Endothelial cell of umbilical vein (primary cell): ENCODE data around the gene ORC5. TPM values are rescaled to one million over a fixed set of nuclear protein-coding genes. Genes with fewer than 3 reads are reported as not detected.

Experiments
- BruUV-seq: library from RNA; stranded (reverse); fragments of 400-500 nt; replicated peaks from 2 replicates; lab custom pipeline; 2021; lab: Mats Ljungman, UMichigan
- CTCF ChIA-PET: fragments of 300-600, 350-600 bp; sonication (Branson Sonifier 250); formaldehyde crosslinking; loops from one replicate; lab custom pipeline; 2021; ENCODE audit warnings: antibody characterized with exemption, inconsistent platforms; lab: Charles Lee
- POLR2A ChIA-PET: fragments of 300-600, 350-600 bp; sonication (Branson Sonifier 250); formaldehyde crosslinking; loops from one replicate; lab custom pipeline; 2021; ENCODE audit warnings: antibody characterized with exemption, inconsistent platforms; lab: Charles Lee
- DNase-seq: peaks from one replicate; pipeline ENCODE4 v3.0.0-alpha.2; 2011; ENCODE audit warnings: low read depth, low spot score
- FAIRE-seq: peaks from 2 replicates; lab custom pipeline; 2011; peaks lifted over from hg19 to GRCh38; lab: Jason Lieb, UNC
- H2AFZ ChIP-seq: 2 replicates; pipeline ENCODE4 v1.6.0; 2012; ENCODE audit warnings: low read depth, low read length, control low read depth, inconsistent platforms
- H3K27ac ChIP-seq: 2 replicates; pipeline ENCODE4 v1.5.1; 2011; ENCODE audit warnings: low read depth, mild to moderate bottlenecking, control low read depth, low read length, moderate library complexity; ENCODE audit not compliant: insufficient read depth
- H3K27me3 ChIP-seq, 2 experiments: 2 replicates each; pipeline versions ENCODE4 v1.6.0 to v1.6.1; 2011; ENCODE audit warnings: low read length in 2 of 2, mixed read lengths in 1 of 2; ENCODE audit not compliant: control insufficient read depth in 2 of 2, insufficient read depth in 2 of 2
- H3K36me3 ChIP-seq, 2 experiments: 2 replicates in 1 of 2; 3 replicates in 1 of 2; pipeline ENCODE4 v1.5.1; 2011; ENCODE audit warnings: low read length in 2 of 2, mild to moderate bottlenecking in 1 of 2, moderate library complexity in 1 of 2; ENCODE audit not compliant: control insufficient read depth in 2 of 2, insufficient read depth in 2 of 2; ENCODE audit errors: extremely low read depth in 1 of 2
- H3K4me1 ChIP-seq: 3 replicates; pipeline ENCODE4 v1.5.1; 2011; ENCODE audit warnings: mild to moderate bottlenecking, low read length; ENCODE audit not compliant: control insufficient read depth, insufficient read depth; ENCODE audit errors: extremely low read depth
- H3K4me2 ChIP-seq: 2 replicates; pipeline ENCODE4 v1.6.1; 2011; ENCODE audit warnings: low read length, control low read depth, mixed read lengths; ENCODE audit not compliant: insufficient read depth
- H3K4me3 ChIP-seq, 3 experiments: fragments of 200-600 bp in 1 of 3; sonication (generic), shearing (Covaris generic) in 1 of 3; replicated peaks in 1 of 3; 2 replicates each; pipeline ENCODE4 v1.5.1; 2011 to 2016; ENCODE audit warnings: control low read depth in 3 of 3, low read length in 3 of 3, mild to moderate bottlenecking in 2 of 3, inconsistent platforms in 1 of 3, low read depth in 1 of 3, moderate library complexity in 1 of 3; ENCODE audit not compliant: insufficient read depth in 1 of 3
- H3K79me2 ChIP-seq: 2 replicates; pipeline ENCODE4 v1.6.0; 2012; ENCODE audit warnings: low read length, inconsistent platforms; ENCODE audit not compliant: control insufficient read depth, insufficient read depth
- H3K9ac ChIP-seq: replicated peaks from 2 replicates; pipeline ENCODE3; 2011; ENCODE audit warnings: low read length, control low read depth; ENCODE audit not compliant: insufficient read depth; ENCODE audit errors: extremely low read depth
- H3K9me1 ChIP-seq: replicated peaks from 3 replicates; pipeline ENCODE4 v1.6.0; 2011; ENCODE audit warnings: mild to moderate bottlenecking, low read length; ENCODE audit not compliant: control insufficient read depth, insufficient read depth; ENCODE audit errors: extremely low read depth
- H3K9me3 ChIP-seq: replicated peaks from 2 replicates; pipeline ENCODE4 v1.5.1; 2012; ENCODE audit warnings: low read length, inconsistent platforms; ENCODE audit not compliant: control insufficient read depth, insufficient read depth
- H4K20me1 ChIP-seq: replicated peaks from 2 replicates; pipeline ENCODE3; 2011; ENCODE audit warnings: mild to moderate bottlenecking, low read length; ENCODE audit not compliant: control insufficient read depth, insufficient read depth; ENCODE audit errors: extremely low read depth
- CTCF ChIP-seq, 2 donors: IDR thresholded peaks; 1 replicate in 1 of 2; 2 replicates in 1 of 2; pipeline ENCODE4 v1.5.1; 2011; ENCODE audit warnings: low read length in 2 of 2, mild to moderate bottlenecking in 2 of 2, moderate library complexity in 2 of 2, control low read depth in 1 of 2, inconsistent platforms in 1 of 2, low read depth in 1 of 2; ENCODE audit not compliant: insufficient read depth in 1 of 2; ENCODE audit errors: extremely low read depth in 1 of 2
- EZH2 ChIP-seq: IDR thresholded peaks from 2 replicates; pipeline ENCODE4 v1.6.1; 2012; ENCODE audit warnings: borderline replicate concordance, low read depth, mild to moderate bottlenecking, moderate library complexity, low read length, inconsistent platforms; ENCODE audit not compliant: severe bottlenecking
- FOS ChIP-seq: IDR thresholded peaks from 2 replicates; pipeline ENCODE4 v1.6.1; 2011; ENCODE audit warnings: mild to moderate bottlenecking, low read length, moderate library complexity, borderline replicate concordance; ENCODE audit not compliant: insufficient read depth
- GATA2 ChIP-seq: IDR thresholded peaks from 2 replicates; pipeline ENCODE4 v1.7.0; 2011; ENCODE audit warnings: low read depth, mild to moderate bottlenecking, moderate library complexity, mixed read lengths, low read length; ENCODE audit not compliant: insufficient read length, insufficient read depth
- JUN ChIP-seq: IDR thresholded peaks from 2 replicates; pipeline ENCODE4 v1.6.1; 2011; ENCODE audit warnings: borderline replicate concordance, low read depth; ENCODE audit not compliant: insufficient read length, insufficient read depth
- MAX ChIP-seq: IDR thresholded peaks from 2 replicates; pipeline ENCODE4 v1.6.1; 2011; ENCODE audit not compliant: insufficient read depth, insufficient read length
- MYC ChIP-seq: IDR thresholded peaks from one replicate; pipeline ENCODE4 v1.6.1; 2011; ENCODE audit warnings: mild to moderate bottlenecking, low read depth, low read length
- POLR2A ChIP-seq: IDR thresholded peaks from 2 replicates; pipeline ENCODE4 v1.6.1; 2012; ENCODE audit warnings: low read depth, mild to moderate bottlenecking, control low read depth, low read length
- POLR2AphosphoS5 ChIP-seq: IDR thresholded peaks from 2 replicates; pipeline ENCODE4 v1.6.1; 2012; ENCODE audit warnings: low read depth, mild to moderate bottlenecking, control low read depth, low read length, moderate library complexity; ENCODE audit not compliant: insufficient read depth
- dilution Hi-C: fragments of 300-500 bp; cut with MboI; formaldehyde crosslinking; loops from one replicate; pipeline ENCODE4 v1.15.0; 2019; ENCODE audit warnings: low sequenced_read_pairs; ENCODE audit not compliant: extremely low pct_ligation_motif_present
- intact Hi-C: fragments of 100-400 bp; cut with micrococcal nuclease; formaldehyde crosslinking; loops from one replicate; pipeline ENCODE4 v1.10.0; 2022
- polyA plus RNA-seq, 4 experiments: library from polyadenylated mRNA; depleted of rRNA in 3 of 4; stranded (reverse) in 3 of 4; unstranded in 1 of 4; fragments of >200 nt; gene quantifications; 2 replicates each; pipeline versions ENCODE4 v1.2.1 to v1.2.3, GENCODE V29; 2011 to 2012; ENCODE audit warnings: missing spikeins in 1 of 4
- total RNA-seq: library from RNA; stranded (reverse); gene quantifications from 2 replicates; pipeline ENCODE4 v1.2.3, GENCODE V29; 2021

Gene ORC5
- total and polyA plus RNA-seq, 2 donors (not counting 3 experiments of a cell fraction or from before 2014, with no cell fraction given) = 7.9 to 21.1 TPM

DNA sequence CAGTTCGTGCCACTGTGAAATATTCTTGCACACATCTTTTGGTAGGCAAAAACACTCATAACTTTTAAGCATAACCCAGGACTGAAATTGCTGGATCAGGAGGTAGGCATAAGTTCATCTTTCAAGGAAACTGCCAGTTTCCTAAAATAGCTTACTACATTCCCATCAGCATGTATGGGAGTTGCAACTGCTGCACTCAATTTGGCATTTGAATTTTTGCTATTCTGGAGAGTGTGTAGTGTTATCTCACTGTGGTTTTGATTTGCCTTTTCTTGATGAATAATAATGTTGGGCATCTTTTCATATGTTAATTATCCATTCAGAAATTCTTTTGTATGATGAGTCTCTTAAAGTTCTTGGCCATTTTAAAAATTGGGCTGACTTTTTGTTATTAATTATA, 95.2 kb downstream of the ORC5 start:
- POLR2A ChIA-PET = no interaction called here
- intact Hi-C loops = no loop called here
- TF ChIP-seq FOS = no peak
- no peak for TF ChIP-seq POLR2A
- TF ChIP-seq MYC = no peak
- no peak for TF ChIP-seq MAX
- no peak for TF ChIP-seq CTCF (IDR thresholded peaks at IDR 0.05; ENCODE audit: extremely low read depth in 1 of 2, insufficient read depth in 1 of 2, low read depth in 1 of 2, low read length in 2 of 2)
- DNase-seq (no peak), FAIRE-seq (no peak)
- CTCF ChIA-PET = no interaction called here
- no peak overlapping the region for H3K9ac ChIP-seq
- no peak overlapping the region for H3K4me2 ChIP-seq
- no TSS peak for BruUV-seq
- no peaks in the 10 kb centered on the region for H3K4me1 ChIP-seq
- peaks cover 1 to 2% of the 10 kb centered on the region in 2 experiments for H3K27me3 ChIP-seq
- no peaks in the 10 kb centered on the region for H3K9me1 ChIP-seq
- no peaks in the 10 kb centered on the region for H3K9me3 ChIP-seq
- H2AFZ ChIP-seq = no peak overlapping the region
- H3K27ac ChIP-seq = no peak overlapping the region
- H3K36me3 ChIP-seq = no peaks in the 10 kb centered on the region
- no peak overlapping the region for H3K4me3 ChIP-seq
- H4K20me1 ChIP-seq = no peaks in the 10 kb centered on the region
- dilution Hi-C loops = no loop called here
- no peaks in the 10 kb centered on the region for H3K79me2 ChIP-seq

DNA sequence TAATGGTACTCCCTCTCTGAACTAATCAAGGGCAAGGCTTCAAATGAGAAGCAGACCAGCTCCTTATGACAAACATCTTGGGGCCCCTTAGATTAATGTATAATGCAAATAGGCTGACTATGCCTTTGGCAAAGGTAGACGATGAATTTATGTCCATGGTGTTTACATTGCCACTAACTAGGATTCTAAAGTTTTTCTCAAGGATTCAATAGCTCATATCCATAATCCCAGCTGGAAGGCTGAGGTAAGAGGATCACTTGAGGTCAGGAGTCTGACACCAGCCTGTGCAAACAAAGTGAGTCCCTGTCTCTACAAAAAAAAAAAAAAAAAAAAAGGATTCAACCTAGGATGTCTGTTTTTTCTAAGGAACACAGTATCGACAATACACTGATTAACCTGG, 96.5 kb downstream of the ORC5 start:
- DNase-seq = no peak
- peaks cover 1 to 2% of the 10 kb centered on the region in 2 experiments for H3K27me3 ChIP-seq
- BruUV-seq = no TSS peak
- intact Hi-C loops (no loop called here), dilution Hi-C loops (no loop called here)
- no peak overlapping the region for H3K4me2 ChIP-seq
- CTCF ChIA-PET = no interaction called here
- H3K36me3 ChIP-seq = no peaks in the 10 kb centered on the region
- FAIRE-seq = no peak
- H3K9ac ChIP-seq = no peak overlapping the region
- H3K4me3 ChIP-seq = no peak overlapping the region
- H4K20me1 ChIP-seq = no peaks in the 10 kb centered on the region
- no peak overlapping the region for H3K27ac ChIP-seq
- no peaks in the 10 kb centered on the region for H3K79me2 ChIP-seq
- no peaks in the 10 kb centered on the region for H3K4me1 ChIP-seq
- no peaks in the 10 kb centered on the region for H3K9me3 ChIP-seq
- no peak overlapping the region for H2AFZ ChIP-seq
- H3K9me1 ChIP-seq = no peaks in the 10 kb centered on the region
- POLR2A ChIA-PET = no interaction called here
- no peak for TF ChIP-seq EZH2
- no peak for TF ChIP-seq JUN
- TF ChIP-seq MAX = no peak
- no peak for TF ChIP-seq MYC
- TF ChIP-seq POLR2AphosphoS5 = no peak
- TF ChIP-seq CTCF (IDR thresholded peaks at IDR 0.05; ENCODE audit: extremely low read depth in 1 of 2, insufficient read depth in 1 of 2, low read depth in 1 of 2, low read length in 2 of 2) = no peak
- TF ChIP-seq POLR2A = no peak
- no peak for TF ChIP-seq FOS
- no peak for TF ChIP-seq GATA2
